Measurements from ENCODE around the gene DTNB.

The DTNB gene

GRCh38 chr2:25386971-25387875 lies 286.2 kb downstream of the DTNB start:
- DNase-seq (ENCODE audit: low spot score): no peak

DNA sequence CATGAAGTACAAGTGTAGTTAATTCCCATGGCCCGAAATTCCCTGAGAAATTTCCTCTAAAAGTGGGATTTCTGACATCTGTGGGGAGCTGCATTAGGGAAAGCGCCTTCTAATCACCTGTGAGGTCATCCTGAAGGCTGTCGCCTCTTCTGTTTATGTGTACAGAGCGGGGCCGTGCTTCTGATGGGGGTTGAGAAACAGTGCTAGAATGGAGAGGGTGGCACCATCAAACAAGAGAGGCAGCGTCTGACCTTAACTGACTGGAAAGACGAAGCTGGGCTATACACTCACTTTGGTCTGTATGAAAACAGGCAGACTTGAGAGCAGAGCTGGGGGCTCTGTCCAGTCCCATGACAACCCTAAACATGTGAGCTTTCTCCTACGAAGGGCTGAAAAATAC lies 287.5 kb downstream of the DTNB start:
- no peak for DNase-seq (ENCODE audit: low spot score)

DNA sequence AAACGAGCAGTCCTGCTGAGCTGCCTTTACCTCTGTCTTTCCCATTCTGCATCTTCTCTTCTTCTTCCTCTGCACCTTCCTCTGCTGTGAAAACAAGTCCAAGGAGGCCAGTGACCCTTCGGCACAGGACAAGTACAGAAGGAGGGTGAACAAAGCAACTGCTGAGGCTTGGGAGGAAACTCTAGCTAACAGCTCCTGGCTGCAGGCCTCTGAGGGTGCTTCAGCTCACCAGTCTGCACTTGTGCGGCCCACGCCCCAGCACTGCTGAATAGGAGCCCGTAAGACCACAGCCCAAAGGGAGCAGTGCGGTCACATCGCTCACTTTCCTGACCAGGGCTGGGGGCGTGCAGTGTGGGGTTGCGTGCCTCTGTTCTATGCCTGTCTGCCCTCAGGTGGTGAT lies 289.6 kb downstream of the DTNB start:
- no peak for DNase-seq (ENCODE audit: low spot score)

DNA sequence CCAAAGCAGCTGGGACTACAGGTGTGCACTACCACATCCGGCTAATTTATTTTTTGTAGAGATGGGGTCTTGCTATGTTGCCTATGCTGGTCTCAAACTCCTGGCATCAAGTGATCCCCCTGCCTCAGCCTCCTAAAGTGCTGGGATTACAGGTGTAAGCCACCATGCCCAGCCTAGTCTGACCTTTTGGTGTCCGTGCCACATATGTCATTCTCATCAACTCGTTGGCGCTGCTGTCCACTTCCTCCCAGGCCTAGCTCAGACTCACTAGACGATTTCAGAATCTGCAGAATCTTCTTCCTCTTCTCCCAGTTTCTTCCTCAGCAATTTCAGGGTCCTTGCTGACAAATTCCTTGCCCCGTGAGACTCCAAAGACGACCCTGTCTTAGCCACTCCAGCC lies 291.9 kb downstream of the DTNB start:
- DNase-seq (ENCODE audit: low spot score): no peak

GRCh38 chr2:25380586-25381375 lies 292.6 kb downstream of the DTNB start:
- no peak for DNase-seq (ENCODE audit: low spot score)

- no peak for DNase-seq (ENCODE audit: low spot score)
Measured at GRCh38 chr2:25380023-25380422, 293.4 kb downstream of the DTNB start.

DNA sequence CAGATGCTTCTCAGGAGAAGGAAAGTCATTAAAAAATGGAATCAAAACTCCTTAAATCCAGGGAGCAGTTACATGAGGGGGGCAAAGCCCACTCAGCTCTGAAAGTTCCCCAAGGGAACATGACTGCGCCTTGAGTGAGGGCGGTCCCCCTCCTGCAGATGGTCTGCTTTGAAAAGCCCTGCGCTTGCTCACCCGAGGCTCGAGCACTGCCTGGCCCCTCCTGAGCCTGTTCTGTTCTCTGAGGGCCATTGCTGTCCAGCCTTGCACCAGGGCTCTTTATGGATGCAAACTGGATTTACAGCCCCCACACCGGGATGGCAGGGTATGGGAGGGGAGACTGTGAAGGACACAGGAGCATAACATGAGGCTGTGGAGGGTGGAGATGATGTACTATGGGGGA lies 293.8 kb downstream of the DTNB start:
- DNase-seq (ENCODE audit: low spot score): no peak

GRCh38 chr2:25378731-25379490 lies 294.5 kb downstream of the DTNB start:
- no peak for DNase-seq (ENCODE audit: low spot score)

GRCh38 chr2:25377822-25378421 lies 295.5 kb downstream of the DTNB start:
- no peak for DNase-seq (ENCODE audit: low spot score)

- peak; percentile 96 for DNase-seq (ENCODE audit: low spot score)
Measured at GRCh38 chr2:25376750-25377621, 296.4 kb downstream of the DTNB start.

- no peak for DNase-seq (ENCODE audit: low spot score)
Measured at GRCh38 chr2:25375989-25376545, 297.3 kb downstream of the DTNB start.

DNA sequence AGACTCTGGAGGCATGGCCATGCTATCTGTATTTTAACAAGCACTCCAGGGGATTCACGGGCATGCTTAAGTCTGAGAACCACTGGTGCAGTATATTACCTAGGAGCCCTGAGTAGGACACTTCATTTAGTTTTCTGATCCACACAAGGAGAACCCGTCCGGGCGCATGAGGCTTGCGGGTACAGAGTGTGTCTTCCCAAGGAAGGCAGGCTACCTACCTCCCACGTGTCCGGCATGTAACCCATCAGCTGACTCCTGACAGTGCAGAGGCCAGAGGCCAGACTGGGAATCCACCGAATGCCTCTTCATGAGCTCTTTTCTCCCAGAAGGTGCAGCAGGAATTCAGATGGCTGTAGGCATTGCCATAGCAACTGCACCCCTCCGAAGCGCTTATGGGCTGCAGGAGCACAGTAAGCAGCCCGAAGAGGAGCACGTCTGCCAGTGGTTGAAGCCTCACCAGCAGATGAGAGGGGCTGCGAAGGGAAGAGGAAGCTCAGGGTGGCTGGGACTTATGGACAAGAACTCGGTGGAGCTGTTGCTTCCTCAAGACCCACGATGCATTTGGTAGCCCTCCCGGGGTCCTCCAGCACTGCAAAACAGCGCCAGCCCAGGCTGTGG lies 297.9 kb downstream of the DTNB start:
- DNase-seq (ENCODE audit: low spot score): no peak

GRCh38 chr2:25374827-25375226 lies 298.6 kb downstream of the DTNB start:
- no peak for DNase-seq (ENCODE audit: low spot score)

DNA sequence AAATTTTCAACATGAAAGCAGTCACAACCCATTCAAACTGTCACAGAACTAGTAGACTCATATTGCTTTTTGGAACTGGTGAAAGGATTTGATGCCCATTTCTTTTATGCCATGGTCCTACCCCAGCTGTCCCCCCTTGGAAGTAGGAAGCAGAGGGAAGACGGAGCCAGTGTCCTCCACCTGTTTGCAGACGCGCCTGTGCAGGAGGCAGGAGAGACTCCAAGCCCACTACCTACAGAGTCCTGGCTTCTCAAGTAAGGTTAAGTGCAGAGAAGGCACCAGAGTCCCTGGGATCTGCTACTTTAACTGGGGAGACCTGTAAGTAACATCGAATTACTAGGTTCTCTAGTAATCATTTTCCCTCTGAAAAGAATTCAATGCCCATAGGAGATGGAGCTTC lies 299.0 kb downstream of the DTNB start:
- no peak for DNase-seq (ENCODE audit: low spot score)

GRCh38 chr2:25373269-25373981 lies 300.0 kb downstream of the DTNB start:
- DNase-seq (ENCODE audit: low spot score): no peak

GRCh38 chr2:25372405-25373268 lies 300.7 kb downstream of the DTNB start:
- DNase-seq (ENCODE audit: low spot score): no peak

GRCh38 chr2:25371253-25372241 lies 301.8 kb downstream of the DTNB start:
- no peak for DNase-seq (ENCODE audit: low spot score)

All from AG20443 (cell line).